Heart left ventricle (tissue), 16 donors: ENCODE measurements around the gene LSAMP. TPM values are rescaled to one million over a fixed set of nuclear protein-coding genes. Genes with fewer than 3 reads are reported as not detected.

Source experiments
- ATAC-seq, 4 donors: fragments of 200-7000 bp; cut with Tn5 transposase; one replicate each; pipeline ENCODE4 v1.9.1; 2020 to 2022; ENCODE audit warnings: moderate library complexity in 4 of 4, mild to moderate bottlenecking in 3 of 4, moderate number of reproducible peaks in 1 of 4
- DNase-seq, 5 donors: peaks; one replicate each; pipeline ENCODE4 v3.0.0-alpha.2; 2020
- H3K27ac ChIP-seq, 12 donors: fragments of 200-600 bp; sonication (generic) in 4 of 12; one replicate each; pipeline versions ENCODE4 v1.5.0 to v1.8.0; 2016 to 2022; ENCODE audit warnings: mild to moderate bottlenecking in 2 of 12
- H3K27me3 ChIP-seq, 9 donors: fragments of 200-600 bp; sonication (generic) in 2 of 9; one replicate each; pipeline versions ENCODE4 v1.5.1 to v1.8.0; 2016 to 2022; ENCODE audit warnings: mild to moderate bottlenecking in 3 of 9
- H3K36me3 ChIP-seq, 9 donors: fragments of 200-600 bp; sonication (generic) in 2 of 9; one replicate each; pipeline versions ENCODE4 v1.5.0 to v1.8.0; 2018 to 2022; ENCODE audit warnings: mild to moderate bottlenecking in 2 of 9
- H3K4me1 ChIP-seq, 12 donors: fragments of 200-600 bp; sonication (generic) in 4 of 12; one replicate each; pipeline versions ENCODE4 v1.5.0 to v1.8.0; 2016 to 2022; ENCODE audit warnings: mild to moderate bottlenecking in 3 of 12
- H3K4me3 ChIP-seq, 12 donors: fragments of 200-600 bp; sonication (generic) in 4 of 12; one replicate each; pipeline versions ENCODE4 v1.5.0 to v1.8.0; 2017 to 2022; ENCODE audit warnings: mild to moderate bottlenecking in 9 of 12, moderate library complexity in 4 of 12
- H3K9me3 ChIP-seq, 12 donors: fragments of 200-600 bp; sonication (generic) in 4 of 12; one replicate each; pipeline versions ENCODE4 v1.5.0 to v1.8.0; 2016 to 2022; ENCODE audit warnings: mild to moderate bottlenecking in 1 of 12
- POLR2A ChIP-seq, 2 donors: fragments of 450-650 bp; IDR thresholded peaks; one replicate each; pipeline ENCODE4 v1.6.1; 2017; ENCODE audit warnings: antibody characterized with exemption in 2 of 2, mild to moderate bottlenecking in 2 of 2, moderate library complexity in 2 of 2
- WGBS, 4 donors: extraction: QIAGEN DNeasy Blood & Tissue Kit in 2 of 4; methylation state at CpG; one replicate each; pipeline versions ENCODE4 v1.1.5 to v1.1.7; 2013 to 2018; 5-methylcytosine and 5-hydroxymethylcytosine counted together
- intact Hi-C, 10 donors: fragments of 100-400 bp; cut with DNase I; formaldehyde crosslinking; loops; one replicate each; pipeline versions ENCODE4 v1.11.1 to v1.14.2; 2022
- polyA plus RNA-seq, 2 donors: library from polyadenylated mRNA; stranded (reverse); fragments of 200-250 nt; gene quantifications; one replicate each; pipeline ENCODE4 v1.2.3, GENCODE V29; 2013
- total RNA-seq, 9 donors: library from RNA; depleted of rRNA in 2 of 9; stranded (reverse); fragments of >200 nt in 2 of 9; fragmentation: NEBNext Ultra II Directional in 3 of 9; extraction: Animal tissue kit (Norgen Biotek cat#: 25700) in 3 of 9; gene quantifications; one replicate each; pipeline versions ENCODE4 v1.1.0 to v1.2.4, GENCODE V29; 2016 to 2023
- TF ChIP-seq, protein P1 (sequence below), 12 donors: fragments of 200-600 bp; sonication (generic) in 4 of 12; IDR thresholded peaks; one replicate each; pipeline versions ENCODE4 v1.5.0 to v1.8.0; 2018 to 2022; ENCODE audit warnings: antibody characterized with exemption in 12 of 12, mild to moderate bottlenecking in 5 of 12
- donor health status: ischemic (EF 13 %, LVEDD 7.1; RV severe dilation, severe dysfunction).
- donor health status: healthy with polysubstance abuse.
- donor health status: DM: no; HTN: yes; CAD: no.
- donor health status: DM: no; HTN: no; CAD: no.
- donor health status: ischemic (EF 25% LVEDD 6.9; RV normal size, moderate dysfunction).
- donor health status: ischemic (EF 25% LVEDD 5.7; RV mildly dilated, moderate dysfunction).
- donor health status: healthy.
- donor health status: DM: yes; HTN: yes; CAD: no.
- donor health status: ischemic (EF 35%, LVEDD 5.7; RV mildly dilated, moderate dysfunction).
- donor health status: nonischemic (EF 11% LVEDD 7.7; RV severe dilation, severe dysfunction).
- donor health status: DM: yes; HTN: yes; CAD: no.
- donor health status: PGD.
- donor health status: ischemic (EF 29% LVEDD 5.4; RV normal size, mild dysfunction).
- donor health status: nonischemic (EF 23%, LVEDD 6.1; RV moderate dilation, normal function).

Gene LSAMP
- total and polyA plus RNA-seq, 11 donors, result 1.6 to 52.3 (median 7.2) TPM

DNA sequence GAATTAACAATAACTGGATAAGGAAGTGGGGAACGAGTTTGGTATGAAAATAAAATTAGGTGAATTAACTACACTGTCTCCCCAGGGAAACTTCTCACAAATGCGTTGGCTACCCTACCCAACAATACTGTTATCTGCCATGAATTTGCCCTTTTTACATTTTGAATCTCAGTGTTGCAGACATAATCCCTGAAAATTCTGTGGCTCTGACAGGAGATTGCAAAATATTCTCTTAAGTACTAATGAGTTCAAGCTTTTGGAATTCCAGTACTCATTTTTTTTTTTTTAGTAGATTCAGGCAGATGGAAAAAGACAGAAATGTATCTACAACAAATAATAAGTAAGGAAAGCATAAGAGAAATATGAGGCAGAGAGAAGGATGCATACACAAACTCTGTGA, 332.6 kb downstream of the LSAMP start:
- intact Hi-C loops, result no loop called here
- ATAC-seq (no peak), DNase-seq (no peak)
- no peak overlapping the region for H3K27ac ChIP-seq
- H3K4me3 ChIP-seq, result no peak overlapping the region
- WGBS, 4 donors, result 44 to 57% (median 55%) methylated on average over 2 of the region's 2 CpGs
- no peaks in the 10 kb centered on the region for H3K9me3 ChIP-seq
- H3K27me3 ChIP-seq, result no peaks in the 10 kb centered on the region
- no peaks in the 10 kb centered on the region for H3K4me1 ChIP-seq
- H3K36me3 ChIP-seq, result no peaks in the 10 kb centered on the region
- no peak for TF ChIP-seq POLR2A (IDR thresholded peaks at IDR 0.05)
- TF ChIP-seq, protein P1, sequence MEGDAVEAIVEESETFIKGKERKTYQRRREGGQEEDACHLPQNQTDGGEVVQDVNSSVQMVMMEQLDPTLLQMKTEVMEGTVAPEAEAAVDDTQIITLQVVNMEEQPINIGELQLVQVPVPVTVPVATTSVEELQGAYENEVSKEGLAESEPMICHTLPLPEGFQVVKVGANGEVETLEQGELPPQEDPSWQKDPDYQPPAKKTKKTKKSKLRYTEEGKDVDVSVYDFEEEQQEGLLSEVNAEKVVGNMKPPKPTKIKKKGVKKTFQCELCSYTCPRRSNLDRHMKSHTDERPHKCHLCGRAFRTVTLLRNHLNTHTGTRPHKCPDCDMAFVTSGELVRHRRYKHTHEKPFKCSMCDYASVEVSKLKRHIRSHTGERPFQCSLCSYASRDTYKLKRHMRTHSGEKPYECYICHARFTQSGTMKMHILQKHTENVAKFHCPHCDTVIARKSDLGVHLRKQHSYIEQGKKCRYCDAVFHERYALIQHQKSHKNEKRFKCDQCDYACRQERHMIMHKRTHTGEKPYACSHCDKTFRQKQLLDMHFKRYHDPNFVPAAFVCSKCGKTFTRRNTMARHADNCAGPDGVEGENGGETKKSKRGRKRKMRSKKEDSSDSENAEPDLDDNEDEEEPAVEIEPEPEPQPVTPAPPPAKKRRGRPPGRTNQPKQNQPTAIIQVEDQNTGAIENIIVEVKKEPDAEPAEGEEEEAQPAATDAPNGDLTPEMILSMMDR (IDR thresholded peaks at IDR 0.05), result no peak

DNA sequence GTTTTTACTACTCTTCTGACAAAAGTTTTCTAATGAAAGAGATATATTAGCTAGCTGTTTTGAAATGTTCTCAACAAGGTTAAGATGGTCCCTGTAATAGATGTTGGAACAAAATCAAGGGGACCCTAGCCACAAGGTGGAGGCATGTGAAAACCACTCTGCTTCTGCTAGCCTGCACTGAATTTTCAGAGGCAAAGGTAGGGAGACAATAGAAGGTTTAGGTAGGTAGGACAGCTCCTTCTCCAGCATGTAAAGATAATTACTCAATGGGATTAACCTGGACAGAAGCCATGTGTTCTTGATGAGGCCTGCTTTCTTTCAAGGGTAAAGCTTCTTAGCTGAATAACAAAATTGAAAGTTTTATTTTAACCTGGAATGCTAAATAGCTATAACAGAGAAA, 333.5 kb downstream of the LSAMP start:
- Histone ChIP-seq H3K4me3 (no peak overlapping the region), H3K4me1 (no peaks in the 10 kb centered on the region)

DNA sequence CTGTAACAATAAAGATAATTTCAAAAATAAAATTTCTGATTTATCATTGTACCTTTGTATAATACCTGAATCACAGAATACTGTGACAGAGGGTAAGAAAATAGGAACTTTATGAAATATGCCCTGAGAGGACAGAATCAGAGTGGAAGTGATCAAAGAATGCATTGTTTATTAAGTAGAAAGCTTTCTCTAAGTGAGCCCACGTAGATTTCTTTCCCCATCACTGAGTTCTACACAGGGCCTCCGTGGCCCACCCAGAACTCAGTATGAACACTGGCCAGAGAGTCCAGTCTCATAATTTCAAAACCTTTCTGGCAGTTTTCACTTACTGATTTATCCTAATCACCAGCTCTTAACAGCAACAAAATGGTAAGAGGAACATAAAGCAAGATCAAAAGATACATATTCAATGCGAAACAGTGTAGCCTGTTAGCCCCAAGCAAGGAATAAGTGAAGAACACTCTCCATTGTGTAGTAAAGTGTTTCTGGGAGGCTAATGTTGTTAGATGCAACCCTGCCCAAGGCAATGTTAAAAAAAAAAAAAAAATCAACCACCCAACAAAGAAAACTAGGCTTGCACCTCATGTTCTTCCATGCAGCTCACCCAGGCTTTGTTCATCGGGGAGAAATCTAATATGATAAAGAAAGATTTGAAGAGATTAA, 341.3 kb downstream of the LSAMP start:
- TF ChIP-seq POLR2A (IDR thresholded peaks at IDR 0.05), result no peak
- TF ChIP-seq, protein P1 (IDR thresholded peaks at IDR 0.05), result no peak
- H3K27me3 ChIP-seq, result no peaks in the 10 kb centered on the region
- no peaks in the 10 kb centered on the region for H3K9me3 ChIP-seq
- H3K36me3 ChIP-seq, result no peaks in the 10 kb centered on the region
- WGBS, 4 donors, result 82 to 87% (median 84%) methylated on average over 4 of the region's 4 CpGs
- H3K4me1 ChIP-seq, result no peaks in the 10 kb centered on the region
- H3K27ac ChIP-seq, result no peak overlapping the region
- intact Hi-C loops, result no loop called here
- ATAC-seq (no peak), DNase-seq (no peak)
- no peak overlapping the region for H3K4me3 ChIP-seq

More for the DNA sequence above, 333.5 kb downstream of the LSAMP start:
- TF ChIP-seq, protein P1 (IDR thresholded peaks at IDR 0.05), result no peak
- no peak for TF ChIP-seq POLR2A (IDR thresholded peaks at IDR 0.05)
- no peaks in the 10 kb centered on the region for H3K36me3 ChIP-seq
- DNase-seq, result no peak
- no peak overlapping the region for H3K27ac ChIP-seq
- no peaks in the 10 kb centered on the region for H3K27me3 ChIP-seq
- no peak for ATAC-seq
- intact Hi-C loops, result no loop called here
- H3K9me3 ChIP-seq, result no peaks in the 10 kb centered on the region

DNA sequence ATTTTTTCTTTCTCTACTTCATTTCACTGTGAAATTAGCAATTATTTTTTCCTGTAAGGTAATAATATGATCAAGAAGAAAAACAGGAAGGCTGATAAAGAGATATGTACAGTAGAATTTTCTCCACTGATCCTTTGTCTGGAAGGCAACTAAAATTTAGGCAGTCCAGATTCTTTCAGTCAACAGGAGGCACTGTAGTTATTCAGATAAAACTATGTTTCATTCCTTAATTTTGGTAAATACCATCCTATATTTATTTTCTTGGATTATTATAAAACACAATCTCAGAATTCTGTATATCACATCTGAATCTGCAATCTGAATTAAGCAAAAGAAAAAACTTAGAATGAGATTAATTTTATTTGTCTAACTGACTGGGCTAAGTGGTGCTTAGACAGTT, 343.2 kb downstream of the LSAMP start:
- DNase-seq, result no peak
- Histone ChIP-seq H3K9me3 (no peaks in the 10 kb centered on the region), H3K36me3 (no peaks in the 10 kb centered on the region), H3K4me1 (no peaks in the 10 kb centered on the region), H3K4me3 (no peak overlapping the region), H3K27ac (no peak overlapping the region), H3K27me3 (no peaks in the 10 kb centered on the region)
- intact Hi-C loops, result no loop called here
- TF ChIP-seq POLR2A (IDR thresholded peaks at IDR 0.05), result no peak
- TF ChIP-seq, protein P1 (IDR thresholded peaks at IDR 0.05), result peak in 2 of 12 donors; percentile 14 to 18
- ATAC-seq, result no peak
